ENCODE data around the gene NAPB.

Gene NAPB

DNA sequence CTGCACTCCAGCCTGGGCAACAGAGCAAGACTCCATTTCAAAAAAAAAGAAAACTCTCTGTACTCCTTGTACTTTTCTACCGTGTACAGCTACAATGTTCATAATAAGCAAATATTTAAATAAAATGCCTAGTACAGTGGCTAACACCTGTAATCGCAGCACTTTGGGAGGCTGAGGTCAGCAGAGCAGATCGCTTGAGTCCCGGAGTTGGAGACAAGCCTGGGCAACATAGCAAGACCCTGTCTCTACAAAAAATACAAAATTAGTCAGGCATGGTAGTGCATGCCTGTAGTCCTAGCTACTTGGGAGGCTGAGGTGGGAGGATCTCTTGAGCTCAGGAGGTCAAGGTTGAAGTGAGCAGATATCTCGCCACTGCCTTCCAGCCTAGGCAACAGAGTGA is 5.7 kb downstream of the NAPB start:
- no peaks in the 10 kb centered on the region for H3K36me3 ChIP-seq (replicated peaks; ENCODE audit: insufficient read depth, low read length)
- H4K20me1 ChIP-seq (ENCODE audit: insufficient read depth, low read length) = peaks cover 16% of the 10 kb centered on the region; the same call in 1 of the 2 replicates
- H3K27me3 ChIP-seq (replicated peaks; ENCODE audit: insufficient read depth, low read length) = no peaks in the 10 kb centered on the region
- H3K79me2 ChIP-seq (ENCODE audit: low read length) = peaks cover 95% of the 10 kb centered on the region
- no peak for DNase-seq
- no peaks in the 10 kb centered on the region for H3K9me3 ChIP-seq (replicated peaks; ENCODE audit: insufficient read depth, low read length)
- H2AFZ ChIP-seq (ENCODE audit: low read length) = no peak overlapping the region
- H3K4me3 ChIP-seq (ENCODE audit: low read length) = no peak overlapping the region
- H3F3A ChIP-seq (ENCODE audit: insufficient read depth, low read length) = peaks cover 10% of the 10 kb centered on the region
- TF ChIP-seq EZH2phosphoT487 (IDR thresholded peaks at IDR 0.05; ENCODE audit: low read length) (no peak), CTCF (IDR thresholded peaks at IDR 0.05; ENCODE audit: low read length) (no peak), EZH2 (optimal IDR thresholded peaks at IDR 0.05; ENCODE audit: low read depth, low read length) (no peak)
- H3K4me1 ChIP-seq (ENCODE audit: low read length) = peaks cover 4% of the 10 kb centered on the region; the same call in 1 of the 2 replicates
- H3K9ac ChIP-seq (ENCODE audit: low read length) = no peak overlapping the region
- no peaks in the 10 kb centered on the region for H3K9me2 ChIP-seq (replicated peaks; ENCODE audit: insufficient read depth, low read length)
- no peak overlapping the region for H3K4me2 ChIP-seq (ENCODE audit: low read depth, low read length)
- H3K27ac ChIP-seq (ENCODE audit: low read length) = no peak overlapping the region

DNA sequence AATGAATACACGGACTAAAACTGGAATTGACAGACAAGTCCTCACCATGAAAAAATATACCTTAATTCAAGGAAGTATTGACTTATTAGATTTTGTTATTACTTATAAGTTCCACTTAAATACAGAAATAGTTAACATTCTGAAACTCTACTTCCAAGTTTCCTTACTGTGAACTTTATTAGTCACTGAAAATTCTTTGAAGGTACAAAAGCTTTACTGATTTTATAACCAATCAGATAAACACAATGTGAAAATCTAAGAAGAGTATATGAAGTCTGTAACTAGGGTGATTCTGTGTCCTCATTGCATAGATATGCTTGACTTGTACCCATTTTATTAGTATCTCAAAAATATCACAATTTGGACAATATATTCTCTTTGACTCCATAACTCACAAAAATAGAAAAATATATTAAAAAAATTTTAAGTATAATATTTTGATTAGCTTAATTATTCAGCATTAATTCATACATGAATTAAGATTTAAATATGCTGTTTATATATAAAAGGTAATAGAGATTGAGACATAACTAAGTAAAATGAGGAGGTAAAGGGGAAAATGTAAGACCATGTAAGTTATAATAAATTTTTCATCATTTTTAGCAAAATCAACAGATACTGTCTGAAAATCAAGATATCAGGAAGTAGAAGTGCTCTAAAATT is 6.6 kb downstream of the NAPB start:
- peaks cover 1% of the 10 kb centered on the region for H3F3A ChIP-seq (ENCODE audit: insufficient read depth, low read length)
- H3K9me2 ChIP-seq (replicated peaks; ENCODE audit: insufficient read depth, low read length) = no peaks in the 10 kb centered on the region

DNA sequence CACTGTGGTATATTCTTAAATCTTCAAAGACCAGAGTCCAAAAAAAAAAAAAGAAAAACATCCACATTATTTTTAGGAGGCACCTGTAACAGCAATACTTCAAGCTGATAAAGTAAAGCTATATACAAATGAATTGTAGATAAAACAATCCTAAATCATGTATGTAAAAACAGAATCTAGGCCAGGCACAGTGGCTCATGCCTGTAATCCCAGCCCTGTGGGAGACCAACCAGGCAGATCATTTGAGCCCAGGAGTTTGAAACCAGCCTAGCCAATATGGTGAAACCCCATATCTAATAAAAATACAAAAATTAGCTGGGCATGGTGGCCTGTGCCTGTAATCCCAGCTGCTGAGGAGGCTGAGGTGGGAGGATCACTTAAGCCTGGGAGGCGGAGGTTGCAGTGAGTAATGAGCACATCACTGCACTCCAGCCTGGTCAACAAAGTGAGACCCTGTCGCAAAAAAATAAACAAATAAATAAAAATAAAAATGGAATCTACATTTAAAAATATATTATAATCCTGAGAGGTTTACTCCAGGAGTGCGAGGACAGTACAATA is 7.3 kb downstream of the NAPB start:
- no peak overlapping the region for H3K4me2 ChIP-seq (ENCODE audit: low read depth, low read length)
- no peaks in the 10 kb centered on the region for H3K9me3 ChIP-seq (replicated peaks; ENCODE audit: insufficient read depth, low read length)
- H3K4me3 ChIP-seq (ENCODE audit: low read length) = no peak overlapping the region
- H2AFZ ChIP-seq (ENCODE audit: low read length) = no peak overlapping the region
- no peak overlapping the region for H3K27ac ChIP-seq (ENCODE audit: low read length)
- no peaks in the 10 kb centered on the region for H3K27me3 ChIP-seq (replicated peaks; ENCODE audit: insufficient read depth, low read length)
- no peaks in the 10 kb centered on the region for H3K9me2 ChIP-seq (replicated peaks; ENCODE audit: insufficient read depth, low read length)
- no peaks in the 10 kb centered on the region for H3K4me1 ChIP-seq (ENCODE audit: low read length)
- peaks cover 95% of the 10 kb centered on the region for H3K79me2 ChIP-seq (ENCODE audit: low read length)
- peaks cover 23% of the 10 kb centered on the region for H4K20me1 ChIP-seq (ENCODE audit: insufficient read depth, low read length)
- no peak for TF ChIP-seq EZH2 (optimal IDR thresholded peaks at IDR 0.05; ENCODE audit: low read depth, low read length)
- no peak for TF ChIP-seq CTCF (IDR thresholded peaks at IDR 0.05; ENCODE audit: low read length)
- TF ChIP-seq EZH2phosphoT487 (IDR thresholded peaks at IDR 0.05; ENCODE audit: low read length) = no peak
- H3K36me3 ChIP-seq (replicated peaks; ENCODE audit: insufficient read depth, low read length) = no peaks in the 10 kb centered on the region
- no peaks in the 10 kb centered on the region for H3F3A ChIP-seq (ENCODE audit: insufficient read depth, low read length)
- H3K9ac ChIP-seq (ENCODE audit: low read length) = no peak overlapping the region
- no peak for DNase-seq

More for the DNA sequence above, 6.6 kb downstream of the NAPB start:
- Histone ChIP-seq H3K79me2 (ENCODE audit: low read length) (peaks cover 95% of the 10 kb centered on the region), H3K27me3 (replicated peaks; ENCODE audit: insufficient read depth, low read length) (no peaks in the 10 kb centered on the region), H3K9ac (ENCODE audit: low read length) (no peak overlapping the region), H2AFZ (ENCODE audit: low read length) (no peak overlapping the region), H3K27ac (ENCODE audit: low read length) (no peak overlapping the region), H4K20me1 (ENCODE audit: insufficient read depth, low read length) (peaks cover 20% of the 10 kb centered on the region), H3K9me3 (replicated peaks; ENCODE audit: insufficient read depth, low read length) (no peaks in the 10 kb centered on the region), H3K36me3 (replicated peaks; ENCODE audit: insufficient read depth, low read length) (no peaks in the 10 kb centered on the region), H3K4me2 (ENCODE audit: low read depth, low read length) (no peak overlapping the region), H3K4me1 (ENCODE audit: low read length) (peaks cover 3% of the 10 kb centered on the region; the same call in 1 of the 2 replicates), H3K4me3 (ENCODE audit: low read length) (no peak overlapping the region)
- DNase-seq = no peak
- TF ChIP-seq EZH2phosphoT487 (IDR thresholded peaks at IDR 0.05; ENCODE audit: low read length) = no peak
- TF ChIP-seq EZH2 (optimal IDR thresholded peaks at IDR 0.05; ENCODE audit: low read depth, low read length) = no peak
- no peak for TF ChIP-seq CTCF (IDR thresholded peaks at IDR 0.05; ENCODE audit: low read length)

Data from MM.1S (cell line).